ENCODE data around the gene TEN1. TPM values are rescaled to one million over a fixed set of nuclear protein-coding genes. Genes with fewer than 3 reads are reported as not detected.

TEN1 gene
- total RNA-seq, 1 experiment from 2014 or later: 58.3 TPM

DNA sequence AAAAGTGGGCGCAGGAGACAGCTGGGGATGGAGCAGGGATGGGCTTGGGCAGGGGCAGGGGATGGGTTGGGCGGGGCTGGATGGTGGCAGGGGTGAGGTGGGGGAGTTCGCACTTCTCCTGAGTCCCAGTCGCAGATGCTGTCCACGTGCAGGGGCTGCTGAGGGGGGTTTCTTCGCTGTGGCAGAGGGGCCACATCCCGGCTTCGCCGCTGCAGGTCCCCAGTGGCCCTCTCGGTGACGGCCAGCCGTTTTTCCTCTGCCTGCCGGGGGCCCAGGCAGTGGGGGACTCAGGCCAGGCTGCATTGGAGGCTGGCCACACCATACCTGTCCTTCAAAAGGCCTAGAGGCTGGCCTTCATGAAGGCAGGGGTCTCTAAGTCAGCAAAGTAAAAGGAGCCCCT lies 39.8 kb downstream of the TEN1 start:
- H3K27ac ChIP-seq (ENCODE audit: low read length): no peak overlapping the region
- H3K4me2 ChIP-seq (ENCODE audit: low read length): no peak overlapping the region
- H3K36me3 ChIP-seq (ENCODE audit: low read depth, low read length): peaks cover 20% of the 10 kb centered on the region
- H3K27me3 ChIP-seq (ENCODE audit: low read length): no peaks in the 10 kb centered on the region
- H3K79me2 ChIP-seq (ENCODE audit: low read length): no peaks in the 10 kb centered on the region
- POLR2A ChIA-PET (ENCODE audit: unreplicated experiment): interaction anchor here (0.6 kb wide), 1 partner anchor 76 kb away, joined by 14 read pairs; no protein-coding TSS in a partner anchor
- TF ChIP-seq EZH2 (IDR thresholded peaks at IDR 0.05; ENCODE audit: low read length, unreplicated experiment) (no peak), EZH2phosphoT487 (IDR thresholded peaks at IDR 0.05; ENCODE audit: borderline replicate concordance, low read length) (no peak)
- TF ChIP-seq, protein P1, sequence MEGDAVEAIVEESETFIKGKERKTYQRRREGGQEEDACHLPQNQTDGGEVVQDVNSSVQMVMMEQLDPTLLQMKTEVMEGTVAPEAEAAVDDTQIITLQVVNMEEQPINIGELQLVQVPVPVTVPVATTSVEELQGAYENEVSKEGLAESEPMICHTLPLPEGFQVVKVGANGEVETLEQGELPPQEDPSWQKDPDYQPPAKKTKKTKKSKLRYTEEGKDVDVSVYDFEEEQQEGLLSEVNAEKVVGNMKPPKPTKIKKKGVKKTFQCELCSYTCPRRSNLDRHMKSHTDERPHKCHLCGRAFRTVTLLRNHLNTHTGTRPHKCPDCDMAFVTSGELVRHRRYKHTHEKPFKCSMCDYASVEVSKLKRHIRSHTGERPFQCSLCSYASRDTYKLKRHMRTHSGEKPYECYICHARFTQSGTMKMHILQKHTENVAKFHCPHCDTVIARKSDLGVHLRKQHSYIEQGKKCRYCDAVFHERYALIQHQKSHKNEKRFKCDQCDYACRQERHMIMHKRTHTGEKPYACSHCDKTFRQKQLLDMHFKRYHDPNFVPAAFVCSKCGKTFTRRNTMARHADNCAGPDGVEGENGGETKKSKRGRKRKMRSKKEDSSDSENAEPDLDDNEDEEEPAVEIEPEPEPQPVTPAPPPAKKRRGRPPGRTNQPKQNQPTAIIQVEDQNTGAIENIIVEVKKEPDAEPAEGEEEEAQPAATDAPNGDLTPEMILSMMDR (conservative IDR thresholded peaks at IDR 0.05; ENCODE audit: low read depth, low read length): no peak
- no peak overlapping the region for H2AFZ ChIP-seq (ENCODE audit: low read length)
- ATAC-seq (no peak), DNase-seq (no peak)
- H3K4me1 ChIP-seq (ENCODE audit: insufficient read depth, low read length): no peaks in the 10 kb centered on the region
- no peaks in the 10 kb centered on the region for H3K9me3 ChIP-seq (ENCODE audit: low read length)
- H3K9me2 ChIP-seq (replicated peaks; ENCODE audit: low read length): no peaks in the 10 kb centered on the region
- no peaks in the 10 kb centered on the region for H4K20me1 ChIP-seq (ENCODE audit: low read length)
- no peak overlapping the region for H3K4me3 ChIP-seq (ENCODE audit: low read length)
- no peak overlapping the region for H3K9ac ChIP-seq (ENCODE audit: low read length)
- H3F3A ChIP-seq (ENCODE audit: low read length, unreplicated experiment): no peaks in the 10 kb centered on the region
- no TSS peak for BruUV-seq (replicated peaks)
- CTCF ChIA-PET: no interaction called here
- intact Hi-C loops (cut with micrococcal nuclease): no loop called here

DNA sequence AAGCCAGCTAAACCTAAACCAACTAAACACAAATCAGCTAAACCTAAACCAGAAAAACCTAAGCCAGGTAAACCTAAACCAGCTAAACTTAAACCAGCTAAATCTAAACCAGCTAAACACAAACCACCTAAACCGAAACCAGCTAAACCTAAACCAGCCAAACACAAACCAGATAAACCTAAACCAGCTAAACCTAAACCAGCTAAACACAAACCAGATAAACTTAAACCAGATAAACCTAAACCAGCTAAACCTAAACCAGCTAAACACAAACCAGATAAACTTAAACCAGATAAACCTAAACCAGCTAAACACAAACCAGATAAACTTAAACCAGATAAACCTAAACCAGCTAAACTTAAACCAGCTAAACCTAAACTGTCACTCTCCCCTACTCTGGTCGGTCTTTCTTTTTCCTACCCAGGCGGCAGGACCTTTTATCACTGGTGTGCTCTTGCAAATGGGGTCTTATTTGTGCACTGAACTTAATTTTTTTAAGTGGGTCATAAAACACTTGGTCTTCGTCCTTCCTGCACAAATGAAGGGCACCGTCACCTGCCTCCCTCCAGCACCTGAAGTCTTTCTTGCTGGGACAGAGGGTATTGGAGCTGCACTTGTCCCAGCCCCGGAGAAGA lies 40.9 kb downstream of the TEN1 start:
- Histone ChIP-seq H3K9me3 (ENCODE audit: low read length) (no peaks in the 10 kb centered on the region), H3K79me2 (ENCODE audit: low read length) (peaks cover 8% of the 10 kb centered on the region), H3K27ac (ENCODE audit: low read length) (no peak overlapping the region), H3K9me2 (replicated peaks; ENCODE audit: low read length) (no peaks in the 10 kb centered on the region), H3F3A (ENCODE audit: low read length, unreplicated experiment) (no peaks in the 10 kb centered on the region), H3K4me2 (ENCODE audit: low read length) (no peak overlapping the region), H3K4me1 (ENCODE audit: insufficient read depth, low read length) (no peaks in the 10 kb centered on the region), H2AFZ (ENCODE audit: low read length) (no peak overlapping the region), H3K4me3 (ENCODE audit: low read length) (no peak overlapping the region), H4K20me1 (ENCODE audit: low read length) (0 out of 2 replicates have a peak, but pooled peaks cover 3% of the 10 kb centered on the region), H3K27me3 (ENCODE audit: low read length) (no peaks in the 10 kb centered on the region), H3K9ac (ENCODE audit: low read length) (no peak overlapping the region), H3K36me3 (ENCODE audit: low read depth, low read length) (peaks cover 20% of the 10 kb centered on the region)
- POLR2A ChIA-PET (ENCODE audit: unreplicated experiment): interaction anchor here (0.7 kb wide), 1 partner anchor 106 kb away, joined by 4 read pairs; no protein-coding TSS in a partner anchor
- intact Hi-C loops (cut with micrococcal nuclease): no loop called here
- DNase-seq (no peak), ATAC-seq (no peak)
- TF ChIP-seq EZH2phosphoT487 (IDR thresholded peaks at IDR 0.05; ENCODE audit: borderline replicate concordance, low read length) (no peak), EZH2 (IDR thresholded peaks at IDR 0.05; ENCODE audit: low read length, unreplicated experiment) (no peak)
- TF ChIP-seq, protein P1 (conservative IDR thresholded peaks at IDR 0.05; ENCODE audit: low read depth, low read length): no peak
- CTCF ChIA-PET: interaction anchor here (0.6 kb wide), 1 partner anchor 15 kb away, joined by 6 read pairs; no protein-coding TSS in a partner anchor
- no TSS peak for BruUV-seq (replicated peaks)

DNA sequence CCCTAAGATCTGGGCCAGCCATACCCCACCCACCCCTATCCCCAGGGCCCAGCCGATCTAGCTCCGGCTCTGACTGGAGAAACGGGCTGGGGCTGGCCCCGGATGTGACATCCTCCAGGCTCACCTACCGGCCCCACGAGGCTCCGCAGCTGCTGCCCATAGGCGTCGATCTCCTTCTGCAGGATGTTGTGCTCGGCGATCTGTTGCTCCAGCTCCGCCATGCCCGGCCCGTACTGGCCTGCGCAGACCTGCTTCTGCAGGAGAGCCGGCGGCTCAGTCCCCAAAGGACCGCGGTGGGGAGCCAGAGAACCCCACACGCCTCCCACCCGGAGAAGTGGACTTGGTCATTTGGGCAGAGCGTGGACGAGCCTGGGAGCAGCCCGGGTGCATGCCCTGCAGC lies 43.2 kb downstream of the TEN1 start:
- no peak overlapping the region for H2AFZ ChIP-seq (ENCODE audit: low read length)
- no peak overlapping the region for H3K4me3 ChIP-seq (ENCODE audit: low read length)
- intact Hi-C loops (cut with micrococcal nuclease): no loop called here
- no peak overlapping the region for H3K27ac ChIP-seq (ENCODE audit: low read length)
- no TSS peak for BruUV-seq (replicated peaks)
- no peak for ATAC-seq
- H3K4me1 ChIP-seq (ENCODE audit: insufficient read depth, low read length): peaks cover 15% of the 10 kb centered on the region
- no peak for DNase-seq
- no peak overlapping the region for H3K4me2 ChIP-seq (ENCODE audit: low read length)
- H3F3A ChIP-seq (ENCODE audit: low read length, unreplicated experiment): no peaks in the 10 kb centered on the region
- ChIA-PET POLR2A (ENCODE audit: unreplicated experiment) (no interaction called here), CTCF (no interaction called here)
- TF ChIP-seq, protein P1 (conservative IDR thresholded peaks at IDR 0.05; ENCODE audit: low read depth, low read length): no peak
- TF ChIP-seq EZH2phosphoT487 (IDR thresholded peaks at IDR 0.05; ENCODE audit: borderline replicate concordance, low read length) (no peak), EZH2 (IDR thresholded peaks at IDR 0.05; ENCODE audit: low read length, unreplicated experiment) (no peak)
- H3K27me3 ChIP-seq (ENCODE audit: low read length): no peaks in the 10 kb centered on the region
- H4K20me1 ChIP-seq (ENCODE audit: low read length): 0 out of 2 replicates have a peak, but pooled peaks cover 3% of the 10 kb centered on the region
- H3K9me2 ChIP-seq (replicated peaks; ENCODE audit: low read length): no peaks in the 10 kb centered on the region
- H3K9ac ChIP-seq (ENCODE audit: low read length): no peak overlapping the region
- H3K79me2 ChIP-seq (ENCODE audit: low read length): peaks cover 32% of the 10 kb centered on the region
- H3K9me3 ChIP-seq (ENCODE audit: low read length): no peaks in the 10 kb centered on the region
- peaks cover 14% of the 10 kb centered on the region for H3K36me3 ChIP-seq (ENCODE audit: low read depth, low read length)
